Adipose tissue (tissue), 3 donors: ENCODE results near the gene GPR15. TPM values are rescaled to one million over a fixed set of nuclear protein-coding genes. Genes with fewer than 3 reads are reported as not detected.

ENCODE experiments used
- H3K27ac ChIP-seq: one replicate; pipeline ENCODE4 v1.5.1; 2013; ENCODE audit warnings: low read depth, low read length
- WGBS, 3 donors: extraction: QIAGEN DNeasy Blood & Tissue Kit; methylation state at CpG; one replicate each; pipeline ENCODE4 v1.1.7; 2013; 5-methylcytosine and 5-hydroxymethylcytosine counted together
- polyA plus RNA-seq, 3 donors: library from polyadenylated mRNA; stranded (reverse); fragments of 200-250 nt; gene quantifications; one replicate each; pipeline ENCODE4 v1.2.3, GENCODE V29; 2013
- donor health status: healthy with polysubstance abuse.
- donor health status: Bipolar disorder and iron deficiency.
- donor health status: healthy.

The GPR15 gene
- polyA plus RNA-seq, 3 donors, result 0.25 to 0.30 TPM; not detected in 1

- WGBS, 3 donors, result 79 to 86% (median 80%) methylated on average over 4 of the region's 4 CpGs
- no peak overlapping the region for H3K27ac ChIP-seq
Observed at GRCh38 chr3:98577178-98577895, 45.6 kb downstream of the GPR15 start.

GRCh38 chr3:98580401-98581386, 48.9 kb downstream of the GPR15 start:
- no peak overlapping the region for H3K27ac ChIP-seq
- 90 to 96% (median 95%) methylated on average over 8 of the region's 8 CpGs for WGBS, 3 donors

- 91 to 97% (median 97%) methylated on average over 1 of the region's 1 CpG for WGBS, 3 donors
- no peak overlapping the region for H3K27ac ChIP-seq
Observed at GRCh38 chr3:98581474-98581873, 49.7 kb downstream of the GPR15 start.

GRCh38 chr3:98582042-98582441, 50.3 kb downstream of the GPR15 start:
- H3K27ac ChIP-seq, result no peak overlapping the region
- WGBS, 3 donors, result 91 to 97% (median 97%) methylated on average over 1 of the region's 1 CpG

DNA sequence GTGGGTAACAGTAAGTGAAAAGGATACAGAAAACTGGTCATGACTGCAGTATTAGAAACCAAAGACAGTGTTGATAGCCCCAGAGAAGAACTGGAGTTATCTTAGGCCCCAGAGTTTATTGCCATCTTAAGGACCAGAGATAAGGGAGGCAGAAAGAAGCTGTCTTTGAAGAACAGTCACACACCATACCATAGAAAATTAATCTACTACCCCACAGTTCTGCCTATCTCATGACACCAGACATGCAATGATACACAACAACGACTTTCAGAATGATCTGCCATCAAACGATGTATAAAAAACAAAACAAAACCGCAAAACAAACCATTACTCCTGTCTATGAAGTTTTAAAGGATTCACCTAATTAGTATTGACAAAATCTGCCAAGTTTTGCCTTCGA, 52.0 kb downstream of the GPR15 start:
- H3K27ac ChIP-seq, result no peak overlapping the region
- WGBS, 3 donors, result 74 to 94% (median 89%) methylated on average over 4 of the region's 4 CpGs

Other genes starting within 250 kb of the GPR15 start
- not detected for gene OR5H2, start 249.5 kb upstream of the GPR15 start, polyA plus RNA-seq
- gene OR5K4, start 178.1 kb upstream of the GPR15 start, polyA plus RNA-seq, result not detected
- gene OR5K3, start 141.3 kb upstream of the GPR15 start, polyA plus RNA-seq, result not detected
- gene OR5K1, start 68.8 kb upstream of the GPR15 start, polyA plus RNA-seq, result not detected
- gene OR5K2, start 34.3 kb upstream of the GPR15 start, polyA plus RNA-seq, result not detected
- 10 to 100 TPM; 23.0 to 62.4 (median 60.4) TPM for gene CLDND1, start 9.1 kb upstream of the GPR15 start, polyA plus RNA-seq
- 1 to 10 TPM; 6.0 to 7.7 (median 7.2) TPM for gene CPOX, start 61.6 kb downstream of the GPR15 start, polyA plus RNA-seq
- gene ST3GAL6, start 231.4 kb downstream of the GPR15 start, polyA plus RNA-seq, result 10 to 100 TPM in 1 of 3 donors, 1 to 10 TPM in 2; 3.3 to 13.1 (median 9.9) TPM